Osteocyte (in vitro differentiated cells): Measurements from ENCODE around the gene BOLA1. TPM values are rescaled to one million over a fixed set of nuclear protein-coding genes. Genes with fewer than 3 reads are reported as not detected.
A peak's percentile ranks its signal among the peaks of the same experiment; 100 is the strongest.
"Not testable (repeated sequence)": the region's sequence is repeated elsewhere in the genome, so short reads cannot be mapped to it uniquely, and the experiment has no call there.

Experiments
- DNase-seq: peaks from one replicate; pipeline ENCODE4 v3.0.0; 2021; ENCODE audit warnings: mixed read lengths; ENCODE audit not compliant: unreplicated experiment; ENCODE audit errors: extremely low spot score
- H3K27ac Mint-ChIP-seq: one replicate; pipeline ENCODE4 v1.8.0; 2021; ENCODE audit warnings: mild to moderate bottlenecking, mixed read lengths; ENCODE audit not compliant: unreplicated experiment
- H3K27me3 Mint-ChIP-seq: one replicate; pipeline ENCODE4 v1.8.0; 2021; ENCODE audit warnings: mixed read lengths; ENCODE audit not compliant: unreplicated experiment
- H3K36me3 Mint-ChIP-seq: one replicate; pipeline ENCODE4 v1.8.0; 2021; ENCODE audit warnings: mixed read lengths; ENCODE audit not compliant: unreplicated experiment
- H3K4me1 Mint-ChIP-seq: one replicate; pipeline ENCODE4 v1.8.0; 2021; ENCODE audit warnings: mixed read lengths; ENCODE audit not compliant: unreplicated experiment
- H3K4me3 Mint-ChIP-seq: one replicate; pipeline ENCODE4 v1.8.0; 2021; ENCODE audit warnings: mild to moderate bottlenecking, moderate library complexity, mixed read lengths; ENCODE audit not compliant: unreplicated experiment
- H3K9me3 Mint-ChIP-seq: one replicate; pipeline ENCODE4 v1.8.0; 2021; ENCODE audit warnings: mixed read lengths; ENCODE audit not compliant: unreplicated experiment
- total RNA-seq: library from RNA; stranded (reverse); gene quantifications from 2 replicates; pipeline ENCODE4 v1.2.1, GENCODE V29; 2021
- TF ChIP-seq, protein P1 (sequence below): fragments of 200-600 bp; sonication (generic); IDR thresholded peaks from 2 replicates; pipeline ENCODE4 v1.5.0; 2021; ENCODE audit warnings: antibody characterized with exemption, mild to moderate bottlenecking, moderate library complexity

Gene BOLA1
- total RNA-seq, 1 donor from 2014 or later = 13.7 TPM

DNA sequence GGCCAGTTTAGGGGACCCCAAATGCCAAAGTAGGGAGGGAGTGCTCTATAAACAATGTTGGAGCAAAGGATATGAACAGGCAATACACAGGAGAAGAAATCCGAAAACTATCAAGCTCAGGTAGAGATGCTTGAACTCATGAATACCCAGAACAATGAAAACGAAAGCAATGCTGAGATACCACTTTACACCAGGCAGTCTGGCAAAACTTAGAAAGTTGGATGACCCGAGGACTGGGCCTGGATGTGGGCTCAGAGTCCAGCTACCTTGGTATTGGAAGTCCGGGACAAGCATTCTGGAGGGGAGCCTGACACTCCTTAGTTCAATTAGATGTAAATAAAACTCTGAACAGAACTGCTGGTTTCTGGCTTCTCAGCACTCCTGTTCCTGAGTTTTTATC lies 26.3 kb upstream of the BOLA1 start:
- H3K4me3 Mint-ChIP-seq, H3K4me1 Mint-ChIP-seq, H3K27me3 Mint-ChIP-seq, H3K27ac Mint-ChIP-seq, DNase-seq, H3K36me3 Mint-ChIP-seq, H3K9me3 Mint-ChIP-seq: not testable (repeated sequence)

GRCh38 chr1:149877211-149877946 lies 22.0 kb upstream of the BOLA1 start:
- Mint-ChIP-seq H3K9me3 (no peaks in the 10 kb centered on the region), H3K27me3 (no peaks in the 10 kb centered on the region), H3K4me3 (no peak overlapping the region), H3K36me3 (no peaks in the 10 kb centered on the region), H3K27ac (no peak overlapping the region), H3K4me1 (no peaks in the 10 kb centered on the region)
- DNase-seq = peak; percentile 65
- TF ChIP-seq, protein P1, sequence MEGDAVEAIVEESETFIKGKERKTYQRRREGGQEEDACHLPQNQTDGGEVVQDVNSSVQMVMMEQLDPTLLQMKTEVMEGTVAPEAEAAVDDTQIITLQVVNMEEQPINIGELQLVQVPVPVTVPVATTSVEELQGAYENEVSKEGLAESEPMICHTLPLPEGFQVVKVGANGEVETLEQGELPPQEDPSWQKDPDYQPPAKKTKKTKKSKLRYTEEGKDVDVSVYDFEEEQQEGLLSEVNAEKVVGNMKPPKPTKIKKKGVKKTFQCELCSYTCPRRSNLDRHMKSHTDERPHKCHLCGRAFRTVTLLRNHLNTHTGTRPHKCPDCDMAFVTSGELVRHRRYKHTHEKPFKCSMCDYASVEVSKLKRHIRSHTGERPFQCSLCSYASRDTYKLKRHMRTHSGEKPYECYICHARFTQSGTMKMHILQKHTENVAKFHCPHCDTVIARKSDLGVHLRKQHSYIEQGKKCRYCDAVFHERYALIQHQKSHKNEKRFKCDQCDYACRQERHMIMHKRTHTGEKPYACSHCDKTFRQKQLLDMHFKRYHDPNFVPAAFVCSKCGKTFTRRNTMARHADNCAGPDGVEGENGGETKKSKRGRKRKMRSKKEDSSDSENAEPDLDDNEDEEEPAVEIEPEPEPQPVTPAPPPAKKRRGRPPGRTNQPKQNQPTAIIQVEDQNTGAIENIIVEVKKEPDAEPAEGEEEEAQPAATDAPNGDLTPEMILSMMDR = no peak

- DNase-seq = no peak
- H3K36me3 Mint-ChIP-seq = no peaks in the 10 kb centered on the region
- H3K4me1 Mint-ChIP-seq = no peaks in the 10 kb centered on the region
- no peaks in the 10 kb centered on the region for H3K9me3 Mint-ChIP-seq
- TF ChIP-seq, protein P1 = no peak
- H3K4me3 Mint-ChIP-seq = no peak overlapping the region
- H3K27ac Mint-ChIP-seq = no peak overlapping the region
- H3K27me3 Mint-ChIP-seq = no peaks in the 10 kb centered on the region
Measured at GRCh38 chr1:149879556-149879955, 19.8 kb upstream of the BOLA1 start.

DNA sequence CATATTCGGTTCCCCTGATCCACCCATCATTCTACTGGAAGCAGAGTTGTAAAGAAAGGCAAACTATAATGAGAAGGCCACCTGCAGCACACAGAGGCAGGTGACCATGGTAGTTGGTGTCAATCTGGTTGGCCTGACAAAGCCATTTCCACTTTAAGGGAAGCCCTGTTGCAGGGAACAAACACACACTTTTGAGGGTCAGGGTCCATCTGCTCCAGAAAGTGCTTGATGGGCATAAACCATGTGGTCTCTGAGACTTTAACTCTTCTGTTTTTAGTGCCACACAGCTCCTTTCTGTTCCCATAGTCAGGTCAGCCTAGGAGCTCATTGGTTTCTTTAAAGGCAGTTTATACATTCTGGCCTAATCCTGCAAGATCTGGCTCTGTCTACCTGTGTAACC lies 17.5 kb upstream of the BOLA1 start:
- Mint-ChIP-seq H3K27me3 (no peaks in the 10 kb centered on the region), H3K36me3 (no peaks in the 10 kb centered on the region)

DNA sequence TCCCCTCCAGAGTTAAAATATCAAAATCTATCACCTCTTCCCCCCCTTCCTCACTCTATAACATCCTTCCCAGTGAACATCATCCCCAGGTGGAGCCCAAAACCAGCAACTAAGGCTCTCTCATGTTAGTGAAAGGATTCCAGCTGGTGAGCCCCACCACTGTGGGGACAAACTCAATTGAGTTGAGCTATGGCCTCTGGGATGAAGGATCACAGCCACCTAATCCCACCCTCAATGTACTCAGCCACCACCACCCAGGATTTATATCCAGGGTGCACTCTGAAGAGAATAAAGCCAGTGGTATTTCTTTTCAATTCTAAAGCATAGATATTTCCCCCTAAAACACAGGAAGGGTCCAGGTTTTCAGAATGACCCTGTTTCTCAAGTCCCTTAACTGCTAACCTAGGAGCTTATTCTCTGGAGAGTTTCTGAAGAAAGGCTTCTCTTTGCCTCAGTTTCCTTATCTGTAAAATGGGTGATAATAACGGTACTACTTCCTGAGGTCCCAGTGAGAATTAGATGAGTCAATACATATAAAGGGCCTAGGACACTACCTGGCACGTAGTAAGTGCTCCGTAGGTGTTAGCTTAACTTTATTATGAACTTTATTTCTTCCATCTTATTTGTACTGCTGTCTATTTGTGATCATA lies 15.6 kb upstream of the BOLA1 start:
- DNase-seq = peak; percentile 23
- TF ChIP-seq, protein P1 = no peak
- no peak overlapping the region for H3K27ac Mint-ChIP-seq
- no peaks in the 10 kb centered on the region for H3K36me3 Mint-ChIP-seq
- no peaks in the 10 kb centered on the region for H3K9me3 Mint-ChIP-seq
- H3K4me3 Mint-ChIP-seq = no peak overlapping the region
- no peaks in the 10 kb centered on the region for H3K27me3 Mint-ChIP-seq
- H3K4me1 Mint-ChIP-seq = no peaks in the 10 kb centered on the region

More for the DNA sequence above, 17.5 kb upstream of the BOLA1 start:
- peak; percentile 23 for DNase-seq
- H3K27ac Mint-ChIP-seq = no peak overlapping the region
- no peaks in the 10 kb centered on the region for H3K9me3 Mint-ChIP-seq
- H3K4me1 Mint-ChIP-seq = no peaks in the 10 kb centered on the region
- no peak overlapping the region for H3K4me3 Mint-ChIP-seq
- TF ChIP-seq, protein P1 = no peak
